ENCODE measurements around the gene CACNA1A.

GRCh38 chr19:13483215-13483614, 23.1 kb downstream of the CACNA1A start:
- TF ChIP-seq EZH2phosphoT487 (IDR thresholded peaks at IDR 0.05; ENCODE audit: low read length), result no peak
- no peak for TF ChIP-seq CTCF (IDR thresholded peaks at IDR 0.05; ENCODE audit: low read length)
- TF ChIP-seq EZH2 (optimal IDR thresholded peaks at IDR 0.05; ENCODE audit: low read depth, low read length), result no peak

Data from MM.1S (cell line).